Right renal cortex interstitium (tissue), 3 donors: ENCODE data around the gene MYO1E. TPM values are rescaled to one million over a fixed set of nuclear protein-coding genes. Genes with fewer than 3 reads are reported as not detected.
"Not testable (repeated sequence)": the region's sequence is repeated elsewhere in the genome, so short reads cannot be mapped to it uniquely, and the experiment has no call there.

Source experiments
- DNase-seq, 3 donors: peaks; one replicate each; pipeline ENCODE4 v3.0.0-alpha.2; 2013; ENCODE audit warnings: low read depth in 3 of 3, low spot score in 2 of 3
- polyA plus RNA-seq, 3 donors: library from polyadenylated mRNA; unstranded; fragments of 120-200 nt; gene quantifications; one replicate each; pipeline ENCODE4 v1.2.1, GENCODE V29; 2013; ENCODE audit not compliant: insufficient read length in 3 of 3

Gene MYO1E
- polyA plus RNA-seq, 3 donors: 160 to 180 (median 161) TPM

- no peak for DNase-seq
Measured at GRCh38 chr15:59352683-59353082, 20.0 kb downstream of the MYO1E start.

GRCh38 chr15:59352189-59352588 is 20.5 kb downstream of the MYO1E start:
- no peak for DNase-seq

DNA sequence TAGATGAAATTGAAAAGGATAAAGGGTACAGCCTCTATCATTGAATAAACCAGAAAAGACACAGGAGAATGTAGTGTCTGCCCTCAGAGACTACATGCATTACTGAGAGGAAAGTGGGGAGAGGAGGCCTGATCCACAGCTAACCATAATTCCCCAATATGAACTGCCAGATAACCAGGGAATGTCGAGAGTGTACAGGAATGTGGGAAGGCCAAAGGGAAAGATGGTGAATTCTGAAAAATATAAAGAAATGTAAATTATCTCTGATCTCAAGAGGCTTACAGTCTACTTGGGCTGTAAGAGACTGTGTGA is 22.3 kb downstream of the MYO1E start:
- DNase-seq: no peak

GRCh38 chr15:59349680-59350420 is 22.8 kb downstream of the MYO1E start:
- no peak for DNase-seq

GRCh38 chr15:59347915-59348314 is 24.8 kb downstream of the MYO1E start:
- DNase-seq: no peak

- no peak for DNase-seq
Measured at GRCh38 chr15:59346951-59347350, 25.7 kb downstream of the MYO1E start.

GRCh38 chr15:59345326-59345725 is 27.3 kb downstream of the MYO1E start:
- DNase-seq: no peak

DNA sequence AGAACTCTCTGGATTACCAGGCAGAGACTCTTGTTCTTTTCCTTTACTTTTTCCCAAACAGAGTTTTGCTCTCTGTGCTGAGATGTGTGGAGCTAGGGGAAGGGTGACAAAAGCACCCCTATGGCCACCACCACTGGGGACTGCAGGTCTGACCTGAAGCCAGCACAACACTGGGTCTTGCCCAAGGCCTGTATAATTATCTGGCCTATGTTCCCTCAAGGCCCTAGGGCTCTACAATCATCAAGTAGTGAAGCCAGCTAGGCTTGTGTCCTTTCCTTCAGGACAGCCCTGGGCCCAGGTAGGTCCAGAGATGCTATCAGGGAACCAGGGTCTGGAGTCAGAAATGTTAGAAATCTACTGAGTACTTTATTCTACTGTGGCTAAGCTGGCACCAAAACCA is 28.4 kb downstream of the MYO1E start:
- no peak for DNase-seq

GRCh38 chr15:59340325-59340724 is 32.3 kb downstream of the MYO1E start:
- DNase-seq: no peak

GRCh38 chr15:59339252-59339672 is 33.4 kb downstream of the MYO1E start:
- no peak for DNase-seq

GRCh38 chr15:59338414-59338813 is 34.3 kb downstream of the MYO1E start:
- no peak for DNase-seq

- DNase-seq: not testable (repeated sequence)
Measured at GRCh38 chr15:59336725-59337124, 35.9 kb downstream of the MYO1E start.

DNA sequence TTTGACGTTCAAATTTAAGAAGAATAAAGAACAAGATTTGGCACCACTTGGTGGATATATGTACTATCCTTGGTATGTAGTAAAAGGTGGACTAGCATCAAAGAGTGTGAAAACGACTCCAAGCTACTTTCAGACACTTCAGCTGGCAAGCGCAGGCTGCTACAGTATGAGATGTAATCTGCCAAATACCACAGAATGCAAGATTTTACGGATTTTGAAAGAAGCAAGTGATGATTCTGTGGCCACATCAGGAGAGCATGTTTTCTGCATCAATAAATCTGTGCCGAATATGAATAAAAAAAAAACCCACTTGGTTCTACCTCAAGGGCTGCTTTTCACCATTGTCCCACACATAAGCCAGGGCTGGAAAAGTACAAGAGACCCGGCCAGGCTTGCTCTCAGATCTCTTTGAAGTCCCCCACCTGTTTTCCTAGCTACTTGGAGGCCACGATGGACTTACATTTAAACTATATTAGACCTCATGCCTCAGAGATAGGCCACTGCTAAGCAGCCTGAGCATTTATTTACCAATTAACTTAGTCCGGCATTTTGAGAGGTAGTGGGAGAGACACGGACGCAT is 37.4 kb downstream of the MYO1E start:
- no peak for DNase-seq

DNA sequence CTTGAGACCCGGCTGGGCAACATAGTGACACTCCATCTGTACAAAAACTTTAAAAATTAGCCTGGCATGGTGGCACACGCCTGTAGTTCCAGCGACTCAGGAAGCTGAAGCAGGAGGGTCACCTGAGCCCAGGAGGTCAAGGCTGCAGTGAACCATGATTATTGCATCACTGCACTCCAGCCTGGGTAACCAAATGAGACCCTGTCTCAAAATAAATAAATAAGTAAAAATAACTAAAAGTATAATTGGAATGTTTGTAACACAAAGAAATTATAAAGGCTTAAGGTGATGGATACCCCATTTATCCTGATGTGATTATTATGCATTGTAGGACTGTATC is 38.6 kb downstream of the MYO1E start:
- DNase-seq: no peak

- no peak for DNase-seq
Measured at GRCh38 chr15:59333401-59334075, 39.1 kb downstream of the MYO1E start.

- DNase-seq: no peak
Measured at GRCh38 chr15:59332009-59332408, 40.7 kb downstream of the MYO1E start.

DNA sequence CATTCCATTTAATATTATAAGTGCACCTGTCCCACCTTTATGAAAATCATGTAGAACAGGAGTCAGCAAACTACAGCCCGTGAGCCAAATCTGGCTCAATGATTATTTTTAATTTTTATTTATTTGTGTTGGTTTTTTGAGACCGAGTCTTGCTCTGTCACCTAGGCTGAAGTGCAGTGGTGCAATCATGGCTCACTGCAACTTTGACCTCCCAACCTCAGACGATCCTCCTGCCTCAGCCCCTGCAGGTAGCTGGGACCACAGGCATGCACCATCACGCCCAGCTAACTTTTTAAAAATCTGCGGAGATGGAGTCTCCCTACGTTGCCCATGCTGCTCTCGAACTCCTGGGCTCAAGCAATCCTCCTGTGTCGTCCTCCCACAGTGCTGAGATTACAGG is 42.0 kb downstream of the MYO1E start:
- no peak for DNase-seq

DNA sequence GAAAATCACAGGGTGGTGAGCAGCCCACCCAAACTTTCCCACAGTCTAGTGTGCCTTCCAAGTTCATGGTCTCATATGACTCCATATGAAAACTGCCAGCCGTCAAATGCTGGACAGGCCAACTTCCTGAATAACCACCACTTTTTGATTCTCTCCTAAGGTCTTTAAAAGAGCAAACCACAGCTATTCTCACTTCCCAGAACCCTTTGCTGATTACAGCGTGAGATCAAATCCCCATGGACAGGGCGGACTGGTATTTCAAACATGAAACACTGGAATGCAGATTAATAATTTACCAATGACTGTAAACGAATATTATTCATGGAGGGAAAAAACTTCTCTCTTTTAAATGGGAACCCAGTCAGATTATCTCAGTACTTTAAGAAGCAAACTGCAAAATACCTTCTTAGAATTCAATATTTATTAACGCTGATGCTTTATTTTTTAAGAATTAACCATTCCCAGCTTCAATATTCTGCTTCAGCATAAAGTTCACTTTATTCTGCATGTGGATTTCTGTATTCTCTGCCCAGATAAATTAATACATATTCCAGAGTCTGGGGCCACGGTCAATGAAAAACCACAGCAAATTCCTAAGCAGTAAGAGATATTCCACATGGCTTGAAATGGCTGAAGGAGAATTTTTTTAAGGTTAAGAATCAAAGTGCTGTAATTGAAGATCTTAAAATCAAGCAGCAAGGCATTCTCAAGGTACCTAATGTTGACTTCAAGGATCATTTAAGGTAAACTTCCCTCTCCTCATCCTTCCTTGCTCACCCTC is 42.9 kb downstream of the MYO1E start:
- no peak for DNase-seq

GRCh38 chr15:59329091-59329490 is 43.6 kb downstream of the MYO1E start:
- no peak for DNase-seq

- no peak for DNase-seq
Measured at GRCh38 chr15:59327942-59328341, 44.7 kb downstream of the MYO1E start.

- DNase-seq: no peak
Measured at GRCh38 chr15:59326856-59327255, 45.8 kb downstream of the MYO1E start.
